ENCODE measurements around the gene AFF3. TPM values are rescaled to one million over a fixed set of nuclear protein-coding genes. Genes with fewer than 3 reads are reported as not detected.
A peak's percentile ranks its signal among the peaks of the same experiment; 100 is the strongest.

Gene AFF3
- total RNA-seq, 1 experiment from 2014 or later = 0.42 TPM

- Mint-ChIP-seq H3K36me3 (ENCODE audit: insufficient read depth, unreplicated experiment) (peaks cover 17% of the 10 kb centered on the region), H3K27me3 (ENCODE audit: insufficient read depth, unreplicated experiment) (peaks cover 22% of the 10 kb centered on the region), H3K27ac (ENCODE audit: low read depth, unreplicated experiment) (no peak overlapping the region), H3K4me3 (ENCODE audit: unreplicated experiment) (no peak overlapping the region), H3K4me1 (ENCODE audit: insufficient read depth, unreplicated experiment) (no peaks in the 10 kb centered on the region), H3K9me3 (ENCODE audit: unreplicated experiment) (no peaks in the 10 kb centered on the region)
- ChIA-PET POLR2A (no interaction called here), CTCF (no interaction called here)
- no peak for DNase-seq (ENCODE audit: unreplicated experiment)
- BruUV-seq (replicated peaks) = no TSS peak
- TF ChIP-seq, protein P1, sequence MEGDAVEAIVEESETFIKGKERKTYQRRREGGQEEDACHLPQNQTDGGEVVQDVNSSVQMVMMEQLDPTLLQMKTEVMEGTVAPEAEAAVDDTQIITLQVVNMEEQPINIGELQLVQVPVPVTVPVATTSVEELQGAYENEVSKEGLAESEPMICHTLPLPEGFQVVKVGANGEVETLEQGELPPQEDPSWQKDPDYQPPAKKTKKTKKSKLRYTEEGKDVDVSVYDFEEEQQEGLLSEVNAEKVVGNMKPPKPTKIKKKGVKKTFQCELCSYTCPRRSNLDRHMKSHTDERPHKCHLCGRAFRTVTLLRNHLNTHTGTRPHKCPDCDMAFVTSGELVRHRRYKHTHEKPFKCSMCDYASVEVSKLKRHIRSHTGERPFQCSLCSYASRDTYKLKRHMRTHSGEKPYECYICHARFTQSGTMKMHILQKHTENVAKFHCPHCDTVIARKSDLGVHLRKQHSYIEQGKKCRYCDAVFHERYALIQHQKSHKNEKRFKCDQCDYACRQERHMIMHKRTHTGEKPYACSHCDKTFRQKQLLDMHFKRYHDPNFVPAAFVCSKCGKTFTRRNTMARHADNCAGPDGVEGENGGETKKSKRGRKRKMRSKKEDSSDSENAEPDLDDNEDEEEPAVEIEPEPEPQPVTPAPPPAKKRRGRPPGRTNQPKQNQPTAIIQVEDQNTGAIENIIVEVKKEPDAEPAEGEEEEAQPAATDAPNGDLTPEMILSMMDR (IDR thresholded peaks at IDR 0.05; ENCODE audit: unreplicated experiment) = no peak
- intact Hi-C loops (cut with micrococcal nuclease) = no loop called here
Observed at GRCh38 chr2:100180503-100180902, 38.1 kb upstream of the AFF3 start.

DNA sequence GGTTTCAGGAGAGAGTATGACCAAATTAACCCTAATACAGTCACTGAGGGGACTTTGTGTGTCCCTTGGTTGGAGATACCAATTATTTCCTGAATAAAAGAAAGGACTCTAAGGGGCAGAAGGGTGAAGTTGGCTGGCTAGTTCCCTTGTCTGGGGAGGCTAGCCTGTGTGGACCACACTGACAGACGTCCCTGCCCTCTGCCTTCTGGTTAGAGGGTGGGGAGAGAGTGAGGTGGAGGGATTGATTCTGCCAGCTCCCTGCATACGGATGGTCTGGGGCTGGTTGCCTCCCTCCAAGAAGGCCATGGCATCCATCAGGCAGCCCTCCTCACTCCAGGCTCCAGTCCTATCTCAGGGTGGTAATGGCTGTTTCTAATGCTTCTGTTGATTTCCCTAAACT, 37.4 kb upstream of the AFF3 start:
- Mint-ChIP-seq H3K36me3 (ENCODE audit: insufficient read depth, unreplicated experiment) (peaks cover 17% of the 10 kb centered on the region), H3K4me1 (ENCODE audit: insufficient read depth, unreplicated experiment) (no peaks in the 10 kb centered on the region), H3K27ac (ENCODE audit: low read depth, unreplicated experiment) (no peak overlapping the region), H3K27me3 (ENCODE audit: insufficient read depth, unreplicated experiment) (peaks cover 22% of the 10 kb centered on the region), H3K9me3 (ENCODE audit: unreplicated experiment) (no peaks in the 10 kb centered on the region), H3K4me3 (ENCODE audit: unreplicated experiment) (no peak overlapping the region)
- DNase-seq (ENCODE audit: unreplicated experiment) = no peak
- TF ChIP-seq, protein P1 (IDR thresholded peaks at IDR 0.05; ENCODE audit: unreplicated experiment) = no peak
- CTCF ChIA-PET = no interaction called here
- intact Hi-C loops (cut with micrococcal nuclease) = no loop called here
- POLR2A ChIA-PET = no interaction called here
- no TSS peak for BruUV-seq (replicated peaks)

DNA sequence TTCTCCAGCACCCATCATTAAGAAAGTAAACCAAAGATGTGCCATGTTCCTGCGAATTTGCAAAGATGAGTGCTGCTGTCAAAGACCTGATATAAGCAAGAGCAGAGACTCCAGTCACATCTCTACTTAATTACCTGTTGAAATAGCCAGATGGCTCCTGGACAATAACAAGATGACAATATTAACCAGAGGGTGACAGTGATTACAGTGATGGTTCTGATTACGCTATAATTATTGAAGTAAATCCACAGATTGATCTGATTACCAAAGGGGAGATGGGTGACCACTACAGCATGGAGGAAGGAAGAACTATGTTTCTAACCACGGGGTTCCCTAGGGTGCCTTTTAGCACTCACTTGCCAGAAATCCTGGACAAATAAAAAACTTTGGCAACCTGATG, 36.5 kb upstream of the AFF3 start:
- TF ChIP-seq, protein P1 (IDR thresholded peaks at IDR 0.05; ENCODE audit: unreplicated experiment) = no peak
- no peaks in the 10 kb centered on the region for H3K4me1 Mint-ChIP-seq (ENCODE audit: insufficient read depth, unreplicated experiment)
- CTCF ChIA-PET = interaction anchor here (0.6 kb wide), 1 partner anchor 377 kb away, joined by 4 read pairs; no protein-coding TSS in a partner anchor
- no peaks in the 10 kb centered on the region for H3K9me3 Mint-ChIP-seq (ENCODE audit: unreplicated experiment)
- peaks cover 17% of the 10 kb centered on the region for H3K36me3 Mint-ChIP-seq (ENCODE audit: insufficient read depth, unreplicated experiment)
- H3K27me3 Mint-ChIP-seq (ENCODE audit: insufficient read depth, unreplicated experiment) = peaks cover 14% of the 10 kb centered on the region
- no peak for DNase-seq (ENCODE audit: unreplicated experiment)
- no TSS peak for BruUV-seq (replicated peaks)
- POLR2A ChIA-PET = no interaction called here
- no peak overlapping the region for H3K27ac Mint-ChIP-seq (ENCODE audit: low read depth, unreplicated experiment)
- no peak overlapping the region for H3K4me3 Mint-ChIP-seq (ENCODE audit: unreplicated experiment)
- intact Hi-C loops (cut with micrococcal nuclease) = no loop called here

DNA sequence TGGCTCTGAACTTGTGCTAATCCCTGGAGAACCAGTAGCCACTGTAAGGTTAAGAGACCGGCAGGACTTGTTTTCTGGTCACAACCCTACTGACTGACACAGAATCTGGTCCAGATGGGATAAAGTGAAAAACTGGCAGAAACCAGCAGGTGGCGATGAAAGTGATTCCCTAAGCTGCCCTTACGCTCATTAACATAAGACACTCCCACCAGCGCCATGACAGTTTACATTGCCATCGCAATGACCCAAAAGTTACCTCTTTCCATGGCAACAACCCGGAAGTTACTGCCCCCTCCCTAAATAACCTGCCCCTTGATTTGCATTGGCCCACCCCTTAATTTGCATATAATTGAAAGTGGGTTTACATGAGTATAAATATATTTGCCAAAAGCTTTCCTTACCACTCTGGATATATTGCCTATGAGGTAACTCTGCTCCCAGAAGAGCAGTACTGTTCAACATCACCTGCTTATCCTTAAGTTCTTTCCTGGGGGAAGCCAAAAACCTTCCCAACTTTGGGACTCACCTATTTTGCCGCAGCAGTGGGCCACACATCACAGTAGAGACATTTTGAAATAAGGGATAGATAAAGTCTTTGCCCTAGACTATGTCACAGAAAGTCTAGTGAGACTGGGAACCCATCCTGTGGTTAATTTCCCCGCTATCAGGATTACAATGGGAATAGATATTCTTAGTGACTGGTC, 35.8 kb upstream of the AFF3 start:
- ChIA-PET POLR2A (no interaction called here), CTCF (interaction anchor here (0.6 kb wide), 2 partner anchors 253 to 376 kb away, joined by 4 read pairs; no protein-coding TSS in a partner anchor)
- H3K4me1 Mint-ChIP-seq (ENCODE audit: insufficient read depth, unreplicated experiment) = no peaks in the 10 kb centered on the region
- intact Hi-C loops (cut with micrococcal nuclease) = no loop called here
- no TSS peak for BruUV-seq (replicated peaks)
- H3K4me3 Mint-ChIP-seq (ENCODE audit: unreplicated experiment) = no peak overlapping the region
- TF ChIP-seq, protein P1 (IDR thresholded peaks at IDR 0.05; ENCODE audit: unreplicated experiment) = peak; percentile 29
- H3K27me3 Mint-ChIP-seq (ENCODE audit: insufficient read depth, unreplicated experiment) = peaks cover 11% of the 10 kb centered on the region
- no peak overlapping the region for H3K27ac Mint-ChIP-seq (ENCODE audit: low read depth, unreplicated experiment)
- DNase-seq (ENCODE audit: unreplicated experiment) = peak; percentile 72
- H3K9me3 Mint-ChIP-seq (ENCODE audit: unreplicated experiment) = no peaks in the 10 kb centered on the region
- peaks cover 16% of the 10 kb centered on the region for H3K36me3 Mint-ChIP-seq (ENCODE audit: insufficient read depth, unreplicated experiment)
